GM18951 (cell line): Measurements from ENCODE around the gene EXO1.

Source experiments
- POLR2A ChIP-seq: IDR thresholded peaks from 4 replicates; pipeline ENCODE4 v1.6.1; 2011; ENCODE audit warnings: mild to moderate bottlenecking; ENCODE audit not compliant: insufficient read length, insufficient read depth; ENCODE audit errors: extremely low read depth
- in situ Hi-C: fragments of 300-500 bp; cut with MboI; formaldehyde crosslinking; loops from one replicate; pipeline ENCODE4 v1.12.0; 2022; ENCODE audit warnings: low sequenced_read_pairs, mixed read lengths, inconsistent platforms; ENCODE audit not compliant: unreplicated experiment

Gene EXO1

GRCh38 chr1:241870746-241871430 lies 22.9 kb downstream of the EXO1 start:
- in situ Hi-C loops = no loop called here
- TF ChIP-seq POLR2A = no peak

GRCh38 chr1:241881440-241881839 lies 33.4 kb downstream of the EXO1 start:
- no peak for TF ChIP-seq POLR2A
- in situ Hi-C loops = no loop called here

DNA sequence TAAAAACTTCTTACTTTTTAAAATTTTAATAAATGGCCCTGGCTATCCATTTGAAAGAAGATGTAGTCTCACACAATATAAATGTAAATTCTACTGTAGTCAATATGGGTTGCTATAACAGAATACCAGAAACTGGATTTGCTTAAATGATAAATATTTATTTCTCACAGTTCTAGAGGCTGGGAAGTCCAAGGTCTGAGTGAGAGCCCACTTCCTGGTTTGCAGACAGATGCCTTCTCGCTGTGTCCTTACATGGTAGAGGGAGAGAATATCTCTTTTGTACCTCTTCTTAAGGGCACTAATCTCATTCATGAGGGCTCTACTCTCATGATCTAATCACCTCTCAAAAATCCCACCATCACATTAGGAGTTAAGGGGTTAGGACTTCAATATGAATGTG lies 35.2 kb downstream of the EXO1 start:
- no peak for TF ChIP-seq POLR2A
- in situ Hi-C loops = no loop called here

GRCh38 chr1:241888232-241888631 lies 40.2 kb downstream of the EXO1 start:
- in situ Hi-C loops = no loop called here
- no peak for TF ChIP-seq POLR2A

DNA sequence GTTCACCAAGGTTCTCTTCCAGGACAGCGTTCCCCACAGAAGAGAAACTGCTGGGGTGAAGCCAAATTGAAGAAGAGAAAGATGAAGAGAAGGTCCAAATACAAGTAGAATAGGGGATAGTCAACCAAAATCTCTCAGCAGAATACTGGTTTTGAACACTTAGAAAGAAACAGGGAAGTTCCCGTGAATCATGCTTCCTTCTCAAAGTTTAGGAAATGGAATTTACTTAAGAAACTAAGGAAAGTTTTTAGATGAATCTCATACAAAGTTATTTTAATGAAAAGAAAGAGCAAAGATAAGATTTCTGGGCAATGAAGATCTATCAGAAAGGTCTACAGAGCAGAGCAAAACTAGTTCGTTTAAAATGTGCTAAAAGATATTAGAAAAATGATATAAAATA lies 43.3 kb downstream of the EXO1 start:
- TF ChIP-seq POLR2A = no peak
- in situ Hi-C loops = no loop called here

DNA sequence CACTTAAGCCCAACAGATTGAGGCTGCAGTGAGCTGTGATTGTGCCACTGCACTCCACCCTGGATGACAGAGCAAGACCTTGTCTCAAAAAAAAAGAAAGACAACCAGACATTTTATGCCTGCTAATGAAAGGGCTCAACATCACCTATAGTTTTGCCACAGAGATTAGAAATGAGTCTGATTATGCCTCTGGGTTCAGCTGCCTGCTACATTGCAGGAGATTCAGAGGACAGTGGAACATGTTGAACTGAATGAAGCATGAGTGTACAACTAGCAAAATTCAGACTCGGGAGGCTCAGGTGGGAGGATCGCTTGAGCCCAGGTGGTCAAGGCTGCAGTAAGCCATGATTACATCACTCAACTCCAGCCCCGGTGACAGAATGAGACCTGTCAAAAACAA lies 46.0 kb downstream of the EXO1 start:
- no peak for TF ChIP-seq POLR2A
- in situ Hi-C loops = no loop called here

DNA sequence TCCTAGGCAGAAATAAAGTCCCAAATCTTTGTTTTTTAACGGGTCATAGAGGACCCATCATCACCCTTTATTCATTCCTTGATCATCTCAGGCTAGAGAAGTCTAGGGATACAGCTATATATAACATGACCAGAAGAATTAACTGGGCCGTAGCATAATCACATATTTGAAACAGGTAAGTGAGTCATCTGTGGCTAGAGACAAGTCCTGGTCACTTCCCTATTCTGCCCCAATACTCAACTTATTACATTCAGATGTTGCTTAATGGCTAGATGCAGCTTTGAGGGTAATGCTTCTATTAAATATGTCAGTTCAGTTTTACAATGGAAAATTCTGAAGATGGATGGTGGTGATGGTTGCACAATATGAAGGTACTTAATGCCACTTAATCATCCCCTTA lies 47.0 kb downstream of the EXO1 start:
- in situ Hi-C loops = no loop called here
- no peak for TF ChIP-seq POLR2A

DNA sequence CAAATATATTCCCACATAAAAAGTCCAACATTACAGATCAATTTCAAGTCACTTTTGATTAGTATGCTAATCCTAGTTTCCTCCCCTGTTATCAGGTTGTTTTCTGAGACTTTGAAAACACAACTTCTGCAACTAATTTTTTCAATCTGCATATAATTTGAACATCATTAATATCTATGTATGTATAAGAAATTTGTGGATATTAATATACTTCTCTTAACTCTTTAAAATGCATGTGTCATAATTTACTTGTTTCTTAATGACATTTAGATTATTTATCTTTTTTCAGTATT lies 48.6 kb downstream of the EXO1 start:
- TF ChIP-seq POLR2A = no peak
- in situ Hi-C loops = no loop called here

DNA sequence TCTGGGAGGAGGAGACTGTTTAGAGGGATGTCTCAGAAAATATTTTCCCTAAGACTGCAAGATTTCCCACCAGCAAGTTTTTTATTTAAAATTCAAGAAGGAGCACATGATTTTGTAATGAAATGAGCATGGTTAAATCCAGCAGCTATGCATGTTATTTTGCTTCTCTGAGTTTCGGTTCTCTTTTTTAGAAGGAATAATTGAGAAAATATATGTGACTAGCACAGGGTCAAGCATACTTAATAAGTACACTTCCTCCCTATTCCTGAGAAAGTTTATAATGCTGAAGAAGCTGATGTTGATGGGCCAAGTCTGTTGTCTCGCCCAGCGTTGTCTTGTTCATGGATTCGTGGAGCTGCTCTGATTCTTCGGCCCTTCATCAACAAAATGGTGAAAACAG lies 51.2 kb downstream of the EXO1 start:
- TF ChIP-seq POLR2A = no peak
- in situ Hi-C loops = no loop called here

- TF ChIP-seq POLR2A = no peak
- in situ Hi-C loops = no loop called here
Measured at GRCh38 chr1:241900381-241900780, 52.4 kb downstream of the EXO1 start.

- in situ Hi-C loops = no loop called here
- TF ChIP-seq POLR2A = no peak
Measured at GRCh38 chr1:241902391-241903065, 54.5 kb downstream of the EXO1 start.

DNA sequence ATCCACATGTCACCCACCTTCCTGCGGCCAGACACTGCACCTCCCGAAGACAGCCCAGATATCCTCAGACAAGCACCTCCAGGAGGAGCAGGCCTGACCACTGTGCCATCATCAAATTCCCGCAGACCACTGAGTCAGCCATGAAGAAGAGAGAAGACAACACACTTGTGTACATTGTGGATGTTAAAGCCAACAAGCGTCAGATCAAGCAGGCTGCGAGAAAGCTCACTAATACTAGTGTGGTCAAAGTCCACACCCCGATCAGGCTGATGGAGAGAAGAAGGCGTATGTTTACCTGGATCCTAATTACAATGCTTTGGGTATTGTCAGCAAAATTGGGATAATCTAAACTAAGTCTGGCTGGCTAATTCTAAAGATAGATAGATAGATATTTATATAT lies 68.2 kb downstream of the EXO1 start:
- no peak for TF ChIP-seq POLR2A
- in situ Hi-C loops = no loop called here

GRCh38 chr1:241917487-241917886 lies 69.5 kb downstream of the EXO1 start:
- TF ChIP-seq POLR2A = no peak
- in situ Hi-C loops = no loop called here

DNA sequence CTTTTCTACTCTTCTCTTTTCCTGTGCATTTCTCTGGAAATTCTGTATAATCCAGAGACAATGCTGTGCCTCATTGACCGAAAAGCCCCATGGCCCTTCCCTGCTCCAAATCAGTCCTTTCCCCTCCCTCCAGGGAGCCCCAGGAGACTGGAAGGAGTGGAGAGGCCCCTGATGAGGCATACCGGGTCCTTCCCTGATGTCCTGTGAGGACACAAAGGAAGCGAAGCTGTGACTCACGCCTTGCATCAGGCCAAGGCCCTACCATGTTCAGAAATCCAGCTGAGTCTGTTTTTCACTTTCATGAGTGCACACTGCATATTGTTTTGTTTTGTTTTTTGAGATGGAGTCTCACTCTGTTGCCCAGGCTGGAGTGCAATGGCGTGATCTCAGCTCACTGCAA lies 70.9 kb downstream of the EXO1 start:
- in situ Hi-C loops = no loop called here

More for the DNA sequence above, 70.9 kb downstream of the EXO1 start:
- TF ChIP-seq POLR2A = no peak
